Sigmoid colon (tissue), 3 donors: ENCODE data around the gene ADRB2.

Source experiments
- POLR2A ChIP-seq, 2 donors: fragments of 450-650 bp; IDR thresholded peaks; one replicate each; pipeline ENCODE4 v1.6.1; 2016; ENCODE audit warnings: antibody characterized with exemption in 2 of 2, mild to moderate bottlenecking in 2 of 2, moderate library complexity in 2 of 2
- TF ChIP-seq, protein P1 (sequence below), 4 experiments: fragments of 450-650 bp in 3 of 4; fragments of 200-600 bp in 1 of 4; IDR thresholded peaks; one replicate each; pipeline ENCODE4 v1.5.1; 2016 to 2019; ENCODE audit warnings: antibody characterized with exemption in 4 of 4, mild to moderate bottlenecking in 3 of 4, moderate library complexity in 2 of 4

DNA sequence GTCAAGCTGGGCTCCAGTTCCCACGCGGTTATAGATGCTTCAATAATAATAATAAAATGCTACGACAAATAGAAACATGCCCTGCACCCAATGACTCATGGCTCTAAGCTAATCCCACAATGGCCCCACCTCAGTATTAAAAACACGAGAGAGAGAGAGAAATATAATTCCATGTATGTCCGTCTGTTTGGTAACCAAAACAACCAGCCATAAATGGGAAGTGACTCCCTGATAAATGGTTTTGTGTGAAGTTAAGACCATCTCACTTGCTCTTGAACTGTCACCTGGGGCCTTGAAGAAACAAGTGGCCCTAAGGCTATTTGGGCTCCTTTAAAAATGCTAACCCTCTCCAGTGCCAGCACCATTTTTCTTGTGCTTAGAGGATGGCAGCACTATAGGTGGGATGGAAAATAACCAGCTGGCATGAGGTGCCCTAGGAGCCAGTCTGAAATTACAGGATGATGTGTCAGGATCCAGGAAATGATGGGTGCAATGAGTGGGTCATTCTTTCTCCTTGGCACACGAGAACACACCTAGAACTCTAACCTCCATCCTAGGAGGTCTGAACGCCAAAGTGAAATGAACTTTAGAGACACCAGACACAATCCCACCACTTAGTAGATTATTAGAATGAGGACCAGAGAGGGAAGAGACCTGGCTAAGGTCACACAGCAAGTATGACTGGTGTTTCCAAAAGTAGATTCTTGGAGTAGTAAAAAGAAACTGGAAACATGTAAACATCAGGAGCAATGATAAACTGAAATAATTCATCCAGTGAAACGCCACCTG is 35.7 kb upstream of the ADRB2 start:
- TF ChIP-seq, protein P1, sequence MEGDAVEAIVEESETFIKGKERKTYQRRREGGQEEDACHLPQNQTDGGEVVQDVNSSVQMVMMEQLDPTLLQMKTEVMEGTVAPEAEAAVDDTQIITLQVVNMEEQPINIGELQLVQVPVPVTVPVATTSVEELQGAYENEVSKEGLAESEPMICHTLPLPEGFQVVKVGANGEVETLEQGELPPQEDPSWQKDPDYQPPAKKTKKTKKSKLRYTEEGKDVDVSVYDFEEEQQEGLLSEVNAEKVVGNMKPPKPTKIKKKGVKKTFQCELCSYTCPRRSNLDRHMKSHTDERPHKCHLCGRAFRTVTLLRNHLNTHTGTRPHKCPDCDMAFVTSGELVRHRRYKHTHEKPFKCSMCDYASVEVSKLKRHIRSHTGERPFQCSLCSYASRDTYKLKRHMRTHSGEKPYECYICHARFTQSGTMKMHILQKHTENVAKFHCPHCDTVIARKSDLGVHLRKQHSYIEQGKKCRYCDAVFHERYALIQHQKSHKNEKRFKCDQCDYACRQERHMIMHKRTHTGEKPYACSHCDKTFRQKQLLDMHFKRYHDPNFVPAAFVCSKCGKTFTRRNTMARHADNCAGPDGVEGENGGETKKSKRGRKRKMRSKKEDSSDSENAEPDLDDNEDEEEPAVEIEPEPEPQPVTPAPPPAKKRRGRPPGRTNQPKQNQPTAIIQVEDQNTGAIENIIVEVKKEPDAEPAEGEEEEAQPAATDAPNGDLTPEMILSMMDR (IDR thresholded peaks at IDR 0.05): no peak
- TF ChIP-seq POLR2A (IDR thresholded peaks at IDR 0.05): no peak
